Measurements from ENCODE around the gene LONRF3. TPM values are rescaled to one million over a fixed set of nuclear protein-coding genes. Genes with fewer than 3 reads are reported as not detected.

Gene LONRF3
- total and polyA plus RNA-seq, 4 donors, result 2.0 to 26.7 (median 5.8) TPM

DNA sequence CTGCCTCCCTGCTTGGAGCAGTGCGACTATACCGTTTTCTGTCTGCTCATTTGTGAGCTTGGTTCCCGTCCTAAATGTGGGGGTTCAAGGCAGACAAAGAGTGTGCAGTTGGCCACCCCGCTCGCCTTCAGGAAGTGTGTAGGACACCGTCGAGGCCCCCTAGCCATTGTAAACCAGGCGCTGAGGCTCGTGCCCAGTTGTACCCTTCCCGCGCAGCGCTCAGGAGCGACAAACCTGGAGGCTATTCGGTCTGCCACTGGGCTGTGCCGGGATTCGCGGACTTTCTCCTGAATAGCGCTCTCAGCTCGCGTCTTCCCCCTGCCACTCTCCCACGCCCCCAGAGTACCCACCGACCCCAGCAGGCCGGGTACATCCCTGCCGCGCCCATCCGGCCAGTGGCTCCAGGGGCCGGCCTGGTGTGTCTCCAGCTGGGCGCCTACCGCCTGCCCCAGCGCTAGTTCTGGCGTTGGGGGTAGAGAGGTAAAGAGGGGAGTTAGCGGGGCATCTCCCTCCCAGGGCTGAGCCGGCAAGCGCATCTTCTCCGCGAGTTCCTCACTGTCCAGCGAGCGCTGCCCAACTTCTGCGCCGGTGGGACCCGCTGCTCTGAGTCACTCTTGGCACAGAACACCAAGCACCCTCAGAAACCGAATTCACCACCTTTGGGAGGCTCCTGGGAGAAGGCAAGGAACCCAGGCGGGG lies 880 bp upstream of the LONRF3 start:
- Histone ChIP-seq H3K4me1 (ENCODE audit: control insufficient read depth in 4 of 4, insufficient read depth in 4 of 4, low read length in 3 of 4) (peaks cover 2 to 22% (median 10%) of the 10 kb centered on the region in 4 donors), H3K9ac (ENCODE audit: low read depth in 1 of 2, low read length in 2 of 2) (no peak overlapping the region), H3K4me3 (ENCODE audit: low read depth in 1 of 3, low read length in 3 of 3) (peak overlapping the region in 2 of 3 donors; percentile 44 to 90), H3K36me3 (ENCODE audit: control insufficient read depth in 4 of 4, insufficient read depth in 3 of 4, low read depth in 1 of 4, low read length in 3 of 4) (peaks cover 0 to 4% (median under 1%) of the 10 kb centered on the region in 4 donors), H3K9me3 (ENCODE audit: control insufficient read depth in 4 of 4, low read length in 3 of 4) (no peaks in the 10 kb centered on the region), H3K27ac (ENCODE audit: low read depth in 1 of 2, low read length in 2 of 2) (no peak overlapping the region), H3K27me3 (ENCODE audit: control insufficient read depth in 4 of 4, insufficient read depth in 4 of 4, low read length in 3 of 4) (peaks cover 0 to 3% (median 0%) of the 10 kb centered on the region in 4 donors)
- TF ChIP-seq TAF1 (conservative IDR thresholded peaks at IDR 0.05), result no peak
- no peak for TF ChIP-seq FOXA1 (IDR thresholded peaks at IDR 0.05)
- no peak for TF ChIP-seq EGR1 (IDR thresholded peaks at IDR 0.05; ENCODE audit: low read depth in 2 of 2)
- TF ChIP-seq JUND (IDR thresholded peaks at IDR 0.05), result no peak
- no peak for TF ChIP-seq YY1 (IDR thresholded peaks at IDR 0.05)
- TF ChIP-seq, protein P1, sequence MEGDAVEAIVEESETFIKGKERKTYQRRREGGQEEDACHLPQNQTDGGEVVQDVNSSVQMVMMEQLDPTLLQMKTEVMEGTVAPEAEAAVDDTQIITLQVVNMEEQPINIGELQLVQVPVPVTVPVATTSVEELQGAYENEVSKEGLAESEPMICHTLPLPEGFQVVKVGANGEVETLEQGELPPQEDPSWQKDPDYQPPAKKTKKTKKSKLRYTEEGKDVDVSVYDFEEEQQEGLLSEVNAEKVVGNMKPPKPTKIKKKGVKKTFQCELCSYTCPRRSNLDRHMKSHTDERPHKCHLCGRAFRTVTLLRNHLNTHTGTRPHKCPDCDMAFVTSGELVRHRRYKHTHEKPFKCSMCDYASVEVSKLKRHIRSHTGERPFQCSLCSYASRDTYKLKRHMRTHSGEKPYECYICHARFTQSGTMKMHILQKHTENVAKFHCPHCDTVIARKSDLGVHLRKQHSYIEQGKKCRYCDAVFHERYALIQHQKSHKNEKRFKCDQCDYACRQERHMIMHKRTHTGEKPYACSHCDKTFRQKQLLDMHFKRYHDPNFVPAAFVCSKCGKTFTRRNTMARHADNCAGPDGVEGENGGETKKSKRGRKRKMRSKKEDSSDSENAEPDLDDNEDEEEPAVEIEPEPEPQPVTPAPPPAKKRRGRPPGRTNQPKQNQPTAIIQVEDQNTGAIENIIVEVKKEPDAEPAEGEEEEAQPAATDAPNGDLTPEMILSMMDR (IDR thresholded peaks at IDR 0.05; ENCODE audit: low read depth, low read length, missing input control), result no peak
- no peak for TF ChIP-seq FOXA2 (IDR thresholded peaks at IDR 0.05)
- WGBS, result 12% methylated on average over 43 of the region's 43 CpGs
- no peak for DNase-seq (ENCODE audit: low spot score)

DNA sequence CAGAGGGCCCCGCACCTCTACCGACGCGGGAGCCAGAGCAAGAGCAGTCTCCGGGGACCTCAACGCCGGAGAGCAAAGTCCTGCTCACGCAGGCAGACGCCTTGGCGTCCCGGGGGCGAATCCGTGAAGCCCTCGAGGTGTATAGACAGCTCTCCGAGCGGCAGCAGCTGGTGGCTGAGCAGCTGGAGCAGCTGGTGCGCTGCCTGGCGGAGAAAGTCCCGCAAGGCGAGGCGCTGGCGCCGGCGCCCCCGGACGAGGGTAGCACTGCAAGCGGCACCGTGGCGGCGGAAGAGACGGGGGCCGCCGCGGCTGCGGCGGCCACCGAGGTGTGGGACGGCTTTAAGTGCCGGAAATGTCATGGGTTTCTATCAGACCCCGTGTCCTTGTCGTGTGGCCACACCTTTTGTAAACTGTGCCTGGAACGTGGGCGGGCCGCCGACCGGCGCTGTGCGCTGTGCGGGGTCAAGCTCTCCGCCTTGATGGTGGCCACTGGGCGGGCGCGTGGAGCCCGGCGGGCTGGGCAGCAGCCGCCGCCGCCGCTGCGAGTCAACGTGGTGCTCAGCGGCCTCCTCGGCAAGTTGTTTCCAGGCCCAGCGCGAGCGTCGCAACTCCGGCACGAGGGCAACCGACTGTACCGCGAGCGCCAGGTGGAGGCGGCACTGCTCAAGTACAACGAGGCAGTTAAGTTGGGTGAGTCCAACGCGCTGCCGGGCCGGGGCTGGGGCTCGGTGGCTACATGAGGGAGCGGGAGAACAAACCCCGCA lies 672 bp downstream of the LONRF3 start:
- H3K9ac ChIP-seq (ENCODE audit: low read depth in 1 of 2, low read length in 2 of 2), result peak overlapping the region; percentile 72 to 93
- H3K9me3 ChIP-seq (ENCODE audit: control insufficient read depth in 4 of 4, low read length in 3 of 4), result no peaks in the 10 kb centered on the region
- WGBS, result under 1% methylated on average over 82 of the region's 82 CpGs
- TF ChIP-seq GABPA (IDR thresholded peaks at IDR 0.05 in 1 of 2, conservative IDR thresholded peaks at IDR 0.05 in 1 of 2) (no peak), EGR1 (IDR thresholded peaks at IDR 0.05; ENCODE audit: low read depth in 2 of 2) (peak in 1 of 2 donors; percentile 19), TAF1 (conservative IDR thresholded peaks at IDR 0.05) (no peak)
- peak overlapping the region; percentile 93 to 98 for H3K27ac ChIP-seq (ENCODE audit: low read depth in 1 of 2, low read length in 2 of 2)
- H3K4me3 ChIP-seq (ENCODE audit: low read depth in 1 of 3, low read length in 3 of 3), result peak overlapping the region; percentile 44 to 90 (median 62)
- H3K27me3 ChIP-seq (ENCODE audit: control insufficient read depth in 4 of 4, insufficient read depth in 4 of 4, low read length in 3 of 4), result peaks cover 0 to 3% (median 0%) of the 10 kb centered on the region in 4 donors
- peaks cover 0 to 8% (median 2%) of the 10 kb centered on the region in 4 donors for H3K36me3 ChIP-seq (ENCODE audit: control insufficient read depth in 4 of 4, insufficient read depth in 3 of 4, low read depth in 1 of 4, low read length in 3 of 4)
- peaks cover 2 to 33% (median 14%) of the 10 kb centered on the region in 4 donors for H3K4me1 ChIP-seq (ENCODE audit: control insufficient read depth in 4 of 4, insufficient read depth in 4 of 4, low read length in 3 of 4)
- DNase-seq (ENCODE audit: low spot score), result peak; percentile 40

GRCh38 chrX:118975831-118976598 lies 1.6 kb downstream of the LONRF3 start:
- Histone ChIP-seq H3K9ac (ENCODE audit: low read depth in 1 of 2, low read length in 2 of 2) (peak overlapping the region; percentile 65 to 93), H3K9me3 (ENCODE audit: control insufficient read depth in 4 of 4, low read length in 3 of 4) (no peaks in the 10 kb centered on the region), H3K27ac (ENCODE audit: low read depth in 1 of 2, low read length in 2 of 2) (peak overlapping the region; percentile 93 to 98), H3K27me3 (ENCODE audit: control insufficient read depth in 4 of 4, insufficient read depth in 4 of 4, low read length in 3 of 4) (peaks cover 0 to 3% (median 0%) of the 10 kb centered on the region in 4 donors), H3K4me3 (ENCODE audit: low read depth in 1 of 3, low read length in 3 of 3) (peak overlapping the region; percentile 44 to 90 (median 66)), H3K4me1 (ENCODE audit: control insufficient read depth in 4 of 4, insufficient read depth in 4 of 4, low read length in 3 of 4) (peaks cover 3 to 33% (median 15%) of the 10 kb centered on the region in 4 donors), H3K36me3 (ENCODE audit: control insufficient read depth in 4 of 4, insufficient read depth in 3 of 4, low read depth in 1 of 4, low read length in 3 of 4) (peaks cover 1 to 16% (median 4%) of the 10 kb centered on the region in 4 donors)
- peak; percentile 59 for DNase-seq (ENCODE audit: low spot score)
- WGBS, result 1% methylated on average over 64 of the region's 64 CpGs
- TF ChIP-seq MAX (IDR thresholded peaks at IDR 0.05), result no peak
- TF ChIP-seq, protein P2, sequence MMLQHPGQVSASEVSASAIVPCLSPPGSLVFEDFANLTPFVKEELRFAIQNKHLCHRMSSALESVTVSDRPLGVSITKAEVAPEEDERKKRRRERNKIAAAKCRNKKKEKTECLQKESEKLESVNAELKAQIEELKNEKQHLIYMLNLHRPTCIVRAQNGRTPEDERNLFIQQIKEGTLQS (IDR thresholded peaks at IDR 0.05), result no peak
- peak; percentile 46 to 49 for TF ChIP-seq HNF4A (conservative IDR thresholded peaks at IDR 0.05)
- peak; percentile 10 to 56 for TF ChIP-seq RXRA (IDR thresholded peaks at IDR 0.05)
- TF ChIP-seq EGR1 (IDR thresholded peaks at IDR 0.05; ENCODE audit: low read depth in 2 of 2), result peak in 1 of 2 donors; percentile 51
- TF ChIP-seq, protein P3, sequence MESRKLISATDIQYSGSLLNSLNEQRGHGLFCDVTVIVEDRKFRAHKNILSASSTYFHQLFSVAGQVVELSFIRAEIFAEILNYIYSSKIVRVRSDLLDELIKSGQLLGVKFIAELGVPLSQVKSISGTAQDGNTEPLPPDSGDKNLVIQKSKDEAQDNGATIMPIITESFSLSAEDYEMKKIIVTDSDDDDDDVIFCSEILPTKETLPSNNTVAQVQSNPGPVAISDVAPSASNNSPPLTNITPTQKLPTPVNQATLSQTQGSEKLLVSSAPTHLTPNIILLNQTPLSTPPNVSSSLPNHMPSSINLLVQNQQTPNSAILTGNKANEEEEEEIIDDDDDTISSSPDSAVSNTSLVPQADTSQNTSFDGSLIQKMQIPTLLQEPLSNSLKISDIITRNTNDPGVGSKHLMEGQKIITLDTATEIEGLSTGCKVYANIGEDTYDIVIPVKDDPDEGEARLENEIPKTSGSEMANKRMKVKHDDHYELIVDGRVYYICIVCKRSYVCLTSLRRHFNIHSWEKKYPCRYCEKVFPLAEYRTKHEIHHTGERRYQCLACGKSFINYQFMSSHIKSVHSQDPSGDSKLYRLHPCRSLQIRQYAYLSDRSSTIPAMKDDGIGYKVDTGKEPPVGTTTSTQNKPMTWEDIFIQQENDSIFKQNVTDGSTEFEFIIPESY (IDR thresholded peaks at IDR 0.05), result no peak
- TF ChIP-seq YY1 (IDR thresholded peaks at IDR 0.05), result peak; percentile 44
- no peak for TF ChIP-seq HNF4G (IDR thresholded peaks at IDR 0.05)
- peak; percentile 46 for TF ChIP-seq REST (IDR thresholded peaks at IDR 0.05)
- peak; percentile 31 for TF ChIP-seq SP1 (IDR thresholded peaks at IDR 0.05)
- peak; percentile 16 to 74 for TF ChIP-seq JUND (IDR thresholded peaks at IDR 0.05)

All from liver (tissue), 9 donors.